SK-N-SH treated with all-trans-retinoic acid at 6 μM for 48 hours (cell line): Measurements from ENCODE around the gene PTPRG.

Source experiments
- ATAC-seq: fragments of 200-7000 bp; cut with Tn5 transposase; 3 replicates; pipeline ENCODE4 v1.9.1; 2020; ENCODE audit warnings: mild to moderate bottlenecking, moderate library complexity
- ARNTL ChIP-seq: fragments of 450-650 bp; formaldehyde crosslinking; IDR thresholded peaks from 2 replicates; pipeline ENCODE4 v1.5.0; 2020; ENCODE audit warnings: low read depth, mild to moderate bottlenecking, moderate library complexity, borderline replicate concordance
- CSDC2 ChIP-seq: fragments of 250-450 bp; sonication (Bioruptor Pico); IDR thresholded peaks from 2 replicates; pipeline ENCODE4 v1.5.0; 2020; ENCODE audit warnings: mild to moderate bottlenecking, moderate library complexity
- CSRNP3 ChIP-seq: fragments of 250-450 bp; sonication (Bioruptor Pico); IDR thresholded peaks from 2 replicates; pipeline ENCODE4 v1.5.1; 2021; ENCODE audit warnings: mild to moderate bottlenecking, moderate library complexity
- ESRRG ChIP-seq: fragments of 250-450 bp; sonication (Bioruptor Pico); IDR thresholded peaks from 2 replicates; pipeline ENCODE4 v1.6.1; 2021; ENCODE audit warnings: mild to moderate bottlenecking
- GLIS3 ChIP-seq: fragments of 250-450 bp; sonication (Bioruptor Pico); IDR thresholded peaks from 2 replicates; pipeline ENCODE4 v1.5.0; 2020; ENCODE audit warnings: mild to moderate bottlenecking, moderate library complexity
- ISL1 ChIP-seq: fragments of 250-450 bp; sonication (Bioruptor Pico); IDR thresholded peaks from 2 replicates; pipeline ENCODE4 v2.1.2; 2022; ENCODE audit warnings: mild to moderate bottlenecking, moderate library complexity
- OSR1 ChIP-seq: fragments of 250-450 bp; sonication (Bioruptor Pico); IDR thresholded peaks from 2 replicates; pipeline ENCODE4 v1.8.0; 2022; ENCODE audit warnings: moderate library complexity, mild to moderate bottlenecking, inconsistent platforms
- PATZ1 ChIP-seq: fragments of 250-450 bp; sonication (Bioruptor Pico); IDR thresholded peaks from 2 replicates; pipeline ENCODE4 v1.8.0; 2020; ENCODE audit warnings: mild to moderate bottlenecking, moderate library complexity, borderline replicate concordance
- PPARA ChIP-seq: fragments of 250-450 bp; sonication (Bioruptor Pico); IDR thresholded peaks from 2 replicates; pipeline ENCODE4 v1.5.0; 2020; ENCODE audit warnings: mild to moderate bottlenecking, borderline replicate concordance
- TCF4 ChIP-seq: fragments of 250-450 bp; sonication (Bioruptor Pico); IDR thresholded peaks from 2 replicates; pipeline ENCODE4 v1.8.0; 2021; ENCODE audit warnings: mild to moderate bottlenecking, moderate library complexity, borderline replicate concordance
- TOX ChIP-seq: fragments of 250-450 bp; sonication (Bioruptor Pico); IDR thresholded peaks from 2 replicates; pipeline ENCODE4 v1.8.0; 2021; ENCODE audit warnings: mild to moderate bottlenecking, moderate library complexity, borderline replicate concordance
- ZC3H10 ChIP-seq: fragments of 250-450 bp; sonication (Bioruptor Pico); IDR thresholded peaks from 2 replicates; pipeline ENCODE4 v1.5.1; 2021; ENCODE audit warnings: mild to moderate bottlenecking, moderate library complexity
- ZFP3 ChIP-seq: fragments of 250-450 bp; sonication (Bioruptor Pico); IDR thresholded peaks from 2 replicates; pipeline ENCODE4 v1.5.0; 2020; ENCODE audit warnings: mild to moderate bottlenecking, moderate library complexity
- ZFP30 ChIP-seq: fragments of 450-650 bp; formaldehyde crosslinking; IDR thresholded peaks from 2 replicates; pipeline ENCODE4 v1.5.0; 2022; ENCODE audit warnings: mild to moderate bottlenecking, moderate library complexity
- ZNF565 ChIP-seq: fragments of 450-650 bp; formaldehyde crosslinking; conservative IDR thresholded peaks from 2 replicates; pipeline ENCODE4 v1.5.0; 2020; ENCODE audit warnings: low read depth, mild to moderate bottlenecking, moderate library complexity
- ZNF70 ChIP-seq: fragments of 450-650 bp; formaldehyde crosslinking; IDR thresholded peaks from 2 replicates; pipeline ENCODE4 v1.5.0; 2020; ENCODE audit warnings: mild to moderate bottlenecking, moderate library complexity
- TF ChIP-seq, protein P1 (sequence below): fragments of 250-450 bp; sonication (Bioruptor Pico); IDR thresholded peaks from 2 replicates; pipeline ENCODE4 v1.5.1; 2020; ENCODE audit warnings: low read depth, mild to moderate bottlenecking, moderate library complexity
- TF ChIP-seq, protein P2 (sequence below): fragments of 250-450 bp; sonication (Bioruptor Pico); IDR thresholded peaks from 2 replicates; pipeline ENCODE4 v1.5.0; 2020; ENCODE audit warnings: mild to moderate bottlenecking, moderate library complexity

Gene PTPRG

GRCh38 chr3:61602466-61602865, 41.1 kb downstream of the PTPRG start:
- ATAC-seq = no peak
- TF ChIP-seq ZFP30 (CRISPR knock-in tag) (no peak), ZNF70 (CRISPR knock-in tag) (no peak), TOX (CRISPR knock-in tag) (no peak), PPARA (CRISPR knock-in tag) (no peak), GLIS3 (CRISPR knock-in tag) (no peak), ZNF565 (CRISPR knock-in tag) (no peak), TCF4 (CRISPR knock-in tag) (no peak), ARNTL (CRISPR knock-in tag) (no peak), PATZ1 (CRISPR knock-in tag) (no peak), ISL1 (CRISPR knock-in tag) (no peak)
- TF ChIP-seq, protein P1, sequence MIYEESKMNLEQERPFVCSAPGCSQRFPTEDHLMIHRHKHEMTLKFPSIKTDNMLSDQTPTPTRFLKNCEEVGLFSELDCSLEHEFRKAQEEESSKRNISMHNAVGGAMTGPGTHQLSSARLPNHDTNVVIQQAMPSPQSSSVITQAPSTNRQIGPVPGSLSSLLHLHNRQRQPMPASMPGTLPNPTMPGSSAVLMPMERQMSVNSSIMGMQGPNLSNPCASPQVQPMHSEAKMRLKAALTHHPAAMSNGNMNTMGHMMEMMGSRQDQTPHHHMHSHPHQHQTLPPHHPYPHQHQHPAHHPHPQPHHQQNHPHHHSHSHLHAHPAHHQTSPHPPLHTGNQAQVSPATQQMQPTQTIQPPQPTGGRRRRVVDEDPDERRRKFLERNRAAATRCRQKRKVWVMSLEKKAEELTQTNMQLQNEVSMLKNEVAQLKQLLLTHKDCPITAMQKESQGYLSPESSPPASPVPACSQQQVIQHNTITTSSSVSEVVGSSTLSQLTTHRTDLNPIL (CRISPR knock-in tag) = no peak

GRCh38 chr3:61605589-61606175, 44.3 kb downstream of the PTPRG start:
- no peak for ATAC-seq

DNA sequence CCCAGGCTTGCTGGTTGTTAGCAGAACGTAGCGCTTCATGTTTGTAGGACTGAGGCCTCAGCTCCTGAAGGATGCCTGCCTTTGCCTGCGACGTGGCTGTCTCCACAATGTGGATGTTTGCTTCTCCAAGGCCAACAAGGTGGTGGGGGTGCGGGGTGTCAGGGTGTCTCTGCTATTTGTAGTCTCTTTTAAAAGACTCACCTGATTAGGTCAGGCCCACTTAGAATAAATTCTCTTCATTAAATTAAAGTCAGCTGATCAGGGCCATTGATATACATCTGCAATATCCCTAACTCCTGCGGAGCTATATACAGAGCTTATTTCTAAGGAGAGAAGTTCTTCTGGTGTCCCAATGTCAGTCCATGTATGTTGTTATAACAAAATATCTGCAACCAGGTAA, 44.8 kb downstream of the PTPRG start:
- no peak for TF ChIP-seq ZFP3
- TF ChIP-seq ARNTL (CRISPR knock-in tag) = no peak
- TF ChIP-seq TCF4 (CRISPR knock-in tag) = no peak
- TF ChIP-seq, protein P1 (CRISPR knock-in tag) = no peak
- TF ChIP-seq ZFP30 (CRISPR knock-in tag) = no peak
- no peak for TF ChIP-seq GLIS3 (CRISPR knock-in tag)
- no peak for TF ChIP-seq ZC3H10
- ATAC-seq = no peak

More at GRCh38 chr3:61605589-61606175, 44.3 kb downstream of the PTPRG start:
- TF ChIP-seq, protein P2, sequence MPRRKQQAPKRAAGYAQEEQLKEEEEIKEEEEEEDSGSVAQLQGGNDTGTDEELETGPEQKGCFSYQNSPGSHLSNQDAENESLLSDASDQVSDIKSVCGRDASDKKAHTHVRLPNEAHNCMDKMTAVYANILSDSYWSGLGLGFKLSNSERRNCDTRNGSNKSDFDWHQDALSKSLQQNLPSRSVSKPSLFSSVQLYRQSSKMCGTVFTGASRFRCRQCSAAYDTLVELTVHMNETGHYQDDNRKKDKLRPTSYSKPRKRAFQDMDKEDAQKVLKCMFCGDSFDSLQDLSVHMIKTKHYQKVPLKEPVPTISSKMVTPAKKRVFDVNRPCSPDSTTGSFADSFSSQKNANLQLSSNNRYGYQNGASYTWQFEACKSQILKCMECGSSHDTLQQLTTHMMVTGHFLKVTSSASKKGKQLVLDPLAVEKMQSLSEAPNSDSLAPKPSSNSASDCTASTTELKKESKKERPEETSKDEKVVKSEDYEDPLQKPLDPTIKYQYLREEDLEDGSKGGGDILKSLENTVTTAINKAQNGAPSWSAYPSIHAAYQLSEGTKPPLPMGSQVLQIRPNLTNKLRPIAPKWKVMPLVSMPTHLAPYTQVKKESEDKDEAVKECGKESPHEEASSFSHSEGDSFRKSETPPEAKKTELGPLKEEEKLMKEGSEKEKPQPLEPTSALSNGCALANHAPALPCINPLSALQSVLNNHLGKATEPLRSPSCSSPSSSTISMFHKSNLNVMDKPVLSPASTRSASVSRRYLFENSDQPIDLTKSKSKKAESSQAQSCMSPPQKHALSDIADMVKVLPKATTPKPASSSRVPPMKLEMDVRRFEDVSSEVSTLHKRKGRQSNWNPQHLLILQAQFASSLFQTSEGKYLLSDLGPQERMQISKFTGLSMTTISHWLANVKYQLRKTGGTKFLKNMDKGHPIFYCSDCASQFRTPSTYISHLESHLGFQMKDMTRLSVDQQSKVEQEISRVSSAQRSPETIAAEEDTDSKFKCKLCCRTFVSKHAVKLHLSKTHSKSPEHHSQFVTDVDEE = no peak
- TF ChIP-seq OSR1 (CRISPR knock-in tag) (no peak), TOX (CRISPR knock-in tag) (no peak), ZNF565 (CRISPR knock-in tag) (no peak), ARNTL (CRISPR knock-in tag) (no peak), ZFP3 (no peak), PPARA (CRISPR knock-in tag) (no peak), CSRNP3 (no peak), ZNF70 (CRISPR knock-in tag) (no peak), ESRRG (no peak), CSDC2 (no peak)
- TF ChIP-seq, protein P1 (CRISPR knock-in tag) = no peak
